Measurements from ENCODE around the gene PHF2.

DNA sequence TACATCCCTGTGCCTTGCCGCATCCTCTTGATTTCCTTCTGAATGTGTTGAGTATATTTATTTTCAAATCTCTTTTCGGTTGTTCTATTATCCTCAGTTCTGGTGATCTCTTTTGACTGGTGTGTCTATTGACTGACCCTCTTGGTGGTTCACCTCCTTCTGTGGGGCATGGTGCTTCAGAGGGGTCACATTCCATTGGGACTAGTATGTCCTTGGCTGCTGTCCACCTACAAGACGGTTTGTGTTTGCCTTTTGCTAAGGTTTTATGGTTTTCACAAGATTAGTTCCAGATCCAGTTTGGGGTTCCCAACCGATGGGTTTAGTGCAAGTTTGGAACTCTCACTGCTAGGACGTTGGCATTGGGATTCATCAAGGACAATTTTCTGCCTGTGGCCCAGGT is 66.6 kb downstream of the PHF2 start:
- TF ChIP-seq, protein P1, sequence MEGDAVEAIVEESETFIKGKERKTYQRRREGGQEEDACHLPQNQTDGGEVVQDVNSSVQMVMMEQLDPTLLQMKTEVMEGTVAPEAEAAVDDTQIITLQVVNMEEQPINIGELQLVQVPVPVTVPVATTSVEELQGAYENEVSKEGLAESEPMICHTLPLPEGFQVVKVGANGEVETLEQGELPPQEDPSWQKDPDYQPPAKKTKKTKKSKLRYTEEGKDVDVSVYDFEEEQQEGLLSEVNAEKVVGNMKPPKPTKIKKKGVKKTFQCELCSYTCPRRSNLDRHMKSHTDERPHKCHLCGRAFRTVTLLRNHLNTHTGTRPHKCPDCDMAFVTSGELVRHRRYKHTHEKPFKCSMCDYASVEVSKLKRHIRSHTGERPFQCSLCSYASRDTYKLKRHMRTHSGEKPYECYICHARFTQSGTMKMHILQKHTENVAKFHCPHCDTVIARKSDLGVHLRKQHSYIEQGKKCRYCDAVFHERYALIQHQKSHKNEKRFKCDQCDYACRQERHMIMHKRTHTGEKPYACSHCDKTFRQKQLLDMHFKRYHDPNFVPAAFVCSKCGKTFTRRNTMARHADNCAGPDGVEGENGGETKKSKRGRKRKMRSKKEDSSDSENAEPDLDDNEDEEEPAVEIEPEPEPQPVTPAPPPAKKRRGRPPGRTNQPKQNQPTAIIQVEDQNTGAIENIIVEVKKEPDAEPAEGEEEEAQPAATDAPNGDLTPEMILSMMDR (IDR thresholded peaks at IDR 0.05; ENCODE audit: low read depth, low read length) = no peak
- no peak for TF ChIP-seq EZH2phosphoT487 (IDR thresholded peaks at IDR 0.05; ENCODE audit: low read depth)

All from OCI-LY3 (cell line).